ENCODE data around the gene ZNF341. TPM values are rescaled to one million over a fixed set of nuclear protein-coding genes. Genes with fewer than 3 reads are reported as not detected.

Gene ZNF341
- total RNA-seq, 1 donor from 2014 or later, result 2.8 TPM

GRCh38 chr20:33686984-33687366, 44.8 kb upstream of the ZNF341 start:
- peak overlapping the region; percentile 90 for H3K4me3 Mint-ChIP-seq (ENCODE audit: unreplicated experiment)
- no peak for DNase-seq (ENCODE audit: low spot score)
- peaks cover 19% of the 10 kb centered on the region for H3K4me1 Mint-ChIP-seq (ENCODE audit: low read depth)
- H3K27ac Mint-ChIP-seq (ENCODE audit: unreplicated experiment), result peak overlapping the region; percentile 80
- H3K36me3 Mint-ChIP-seq (ENCODE audit: low read depth), result no peaks in the 10 kb centered on the region
- no peaks in the 10 kb centered on the region for H3K27me3 Mint-ChIP-seq (ENCODE audit: low read depth)
- TF ChIP-seq CTCF (IDR thresholded peaks at IDR 0.05), result no peak
- H3K9me3 Mint-ChIP-seq (ENCODE audit: low read depth), result no peaks in the 10 kb centered on the region

GRCh38 chr20:33687370-33687915, 44.4 kb upstream of the ZNF341 start:
- Mint-ChIP-seq H3K36me3 (ENCODE audit: low read depth) (no peaks in the 10 kb centered on the region), H3K9me3 (ENCODE audit: low read depth) (no peaks in the 10 kb centered on the region), H3K27me3 (ENCODE audit: low read depth) (no peaks in the 10 kb centered on the region), H3K4me1 (ENCODE audit: low read depth) (peaks cover 18% of the 10 kb centered on the region), H3K27ac (ENCODE audit: unreplicated experiment) (no peak overlapping the region), H3K4me3 (ENCODE audit: unreplicated experiment) (no peak overlapping the region)
- no peak for DNase-seq (ENCODE audit: low spot score)
- TF ChIP-seq CTCF (IDR thresholded peaks at IDR 0.05), result no peak

GRCh38 chr20:33687993-33688937, 43.5 kb upstream of the ZNF341 start:
- Mint-ChIP-seq H3K36me3 (ENCODE audit: low read depth) (no peaks in the 10 kb centered on the region), H3K27ac (ENCODE audit: unreplicated experiment) (no peak overlapping the region)

GRCh38 chr20:33688938-33689424, 42.8 kb upstream of the ZNF341 start:
- Mint-ChIP-seq H3K36me3 (ENCODE audit: low read depth) (no peaks in the 10 kb centered on the region), H3K27me3 (ENCODE audit: low read depth) (no peaks in the 10 kb centered on the region), H3K4me3 (ENCODE audit: unreplicated experiment) (no peak overlapping the region), H3K27ac (ENCODE audit: unreplicated experiment) (no peak overlapping the region), H3K4me1 (ENCODE audit: low read depth) (peaks cover 18% of the 10 kb centered on the region), H3K9me3 (ENCODE audit: low read depth) (no peaks in the 10 kb centered on the region)
- no peak for DNase-seq (ENCODE audit: low spot score)
- TF ChIP-seq CTCF (IDR thresholded peaks at IDR 0.05), result no peak

More at GRCh38 chr20:33687993-33688937, 43.5 kb upstream of the ZNF341 start:
- DNase-seq (ENCODE audit: low spot score), result no peak
- TF ChIP-seq CTCF (IDR thresholded peaks at IDR 0.05), result no peak
- Mint-ChIP-seq H3K4me3 (ENCODE audit: unreplicated experiment) (no peak overlapping the region), H3K4me1 (ENCODE audit: low read depth) (peaks cover 18% of the 10 kb centered on the region), H3K27me3 (ENCODE audit: low read depth) (no peaks in the 10 kb centered on the region), H3K9me3 (ENCODE audit: low read depth) (no peaks in the 10 kb centered on the region)

GRCh38 chr20:33689493-33689892, 42.3 kb upstream of the ZNF341 start:
- TF ChIP-seq CTCF (IDR thresholded peaks at IDR 0.05), result no peak
- no peaks in the 10 kb centered on the region for H3K27me3 Mint-ChIP-seq (ENCODE audit: low read depth)
- H3K36me3 Mint-ChIP-seq (ENCODE audit: low read depth), result no peaks in the 10 kb centered on the region
- H3K27ac Mint-ChIP-seq (ENCODE audit: unreplicated experiment), result no peak overlapping the region
- no peaks in the 10 kb centered on the region for H3K9me3 Mint-ChIP-seq (ENCODE audit: low read depth)
- H3K4me3 Mint-ChIP-seq (ENCODE audit: unreplicated experiment), result no peak overlapping the region
- H3K4me1 Mint-ChIP-seq (ENCODE audit: low read depth), result peaks cover 18% of the 10 kb centered on the region
- DNase-seq (ENCODE audit: low spot score), result no peak

All from chondrocyte (in vitro differentiated cells).